ENCODE results near the gene BCOR.

DNA sequence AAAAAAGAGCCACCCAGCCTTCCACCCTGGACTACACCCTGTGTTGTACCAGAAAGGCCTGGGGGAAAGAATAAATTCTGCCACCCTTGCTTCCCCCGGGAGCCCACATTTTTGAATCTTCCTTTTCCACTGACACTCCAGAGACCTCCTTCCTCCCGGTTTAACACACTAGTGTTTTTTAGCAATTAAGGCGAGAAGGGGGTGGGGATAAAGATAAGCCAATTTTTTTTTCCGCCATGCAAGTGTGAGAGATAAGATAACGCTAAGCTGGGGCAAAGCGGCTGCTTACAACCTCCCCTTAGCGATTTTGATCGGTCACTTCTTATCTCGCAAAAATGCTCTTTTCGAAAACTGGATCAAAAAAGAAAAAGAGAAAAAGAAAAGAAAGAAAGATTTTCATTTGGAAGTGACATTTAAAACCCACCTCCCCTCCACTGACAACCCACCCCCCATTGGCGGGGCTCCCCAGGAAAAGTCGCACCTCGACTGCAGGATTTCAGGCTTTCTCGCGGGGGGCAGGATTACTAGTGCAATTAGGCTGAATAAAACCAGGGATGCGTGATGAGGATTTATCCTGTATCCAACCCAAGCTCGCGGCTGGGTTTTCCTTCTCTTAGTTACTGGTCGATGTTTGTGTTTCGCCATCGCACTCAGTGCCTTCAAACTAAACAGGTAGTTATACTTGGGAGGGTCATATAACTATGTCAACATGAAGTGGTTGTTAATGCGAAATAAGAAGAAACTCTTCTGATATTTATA is 6.0 kb upstream of the BCOR start:
- TF ChIP-seq, protein P1, sequence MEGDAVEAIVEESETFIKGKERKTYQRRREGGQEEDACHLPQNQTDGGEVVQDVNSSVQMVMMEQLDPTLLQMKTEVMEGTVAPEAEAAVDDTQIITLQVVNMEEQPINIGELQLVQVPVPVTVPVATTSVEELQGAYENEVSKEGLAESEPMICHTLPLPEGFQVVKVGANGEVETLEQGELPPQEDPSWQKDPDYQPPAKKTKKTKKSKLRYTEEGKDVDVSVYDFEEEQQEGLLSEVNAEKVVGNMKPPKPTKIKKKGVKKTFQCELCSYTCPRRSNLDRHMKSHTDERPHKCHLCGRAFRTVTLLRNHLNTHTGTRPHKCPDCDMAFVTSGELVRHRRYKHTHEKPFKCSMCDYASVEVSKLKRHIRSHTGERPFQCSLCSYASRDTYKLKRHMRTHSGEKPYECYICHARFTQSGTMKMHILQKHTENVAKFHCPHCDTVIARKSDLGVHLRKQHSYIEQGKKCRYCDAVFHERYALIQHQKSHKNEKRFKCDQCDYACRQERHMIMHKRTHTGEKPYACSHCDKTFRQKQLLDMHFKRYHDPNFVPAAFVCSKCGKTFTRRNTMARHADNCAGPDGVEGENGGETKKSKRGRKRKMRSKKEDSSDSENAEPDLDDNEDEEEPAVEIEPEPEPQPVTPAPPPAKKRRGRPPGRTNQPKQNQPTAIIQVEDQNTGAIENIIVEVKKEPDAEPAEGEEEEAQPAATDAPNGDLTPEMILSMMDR (IDR thresholded peaks at IDR 0.05), result no peak
- TF ChIP-seq POLR2AphosphoS5 (IDR thresholded peaks at IDR 0.05; ENCODE audit: low read depth, low read length) (no peak), SIN3A (IDR thresholded peaks at IDR 0.05; ENCODE audit: borderline replicate concordance, insufficient read depth, low read depth, low read length) (no peak)
